Measurements from ENCODE around the gene PPP1R16B.

- TF ChIP-seq, protein P1, sequence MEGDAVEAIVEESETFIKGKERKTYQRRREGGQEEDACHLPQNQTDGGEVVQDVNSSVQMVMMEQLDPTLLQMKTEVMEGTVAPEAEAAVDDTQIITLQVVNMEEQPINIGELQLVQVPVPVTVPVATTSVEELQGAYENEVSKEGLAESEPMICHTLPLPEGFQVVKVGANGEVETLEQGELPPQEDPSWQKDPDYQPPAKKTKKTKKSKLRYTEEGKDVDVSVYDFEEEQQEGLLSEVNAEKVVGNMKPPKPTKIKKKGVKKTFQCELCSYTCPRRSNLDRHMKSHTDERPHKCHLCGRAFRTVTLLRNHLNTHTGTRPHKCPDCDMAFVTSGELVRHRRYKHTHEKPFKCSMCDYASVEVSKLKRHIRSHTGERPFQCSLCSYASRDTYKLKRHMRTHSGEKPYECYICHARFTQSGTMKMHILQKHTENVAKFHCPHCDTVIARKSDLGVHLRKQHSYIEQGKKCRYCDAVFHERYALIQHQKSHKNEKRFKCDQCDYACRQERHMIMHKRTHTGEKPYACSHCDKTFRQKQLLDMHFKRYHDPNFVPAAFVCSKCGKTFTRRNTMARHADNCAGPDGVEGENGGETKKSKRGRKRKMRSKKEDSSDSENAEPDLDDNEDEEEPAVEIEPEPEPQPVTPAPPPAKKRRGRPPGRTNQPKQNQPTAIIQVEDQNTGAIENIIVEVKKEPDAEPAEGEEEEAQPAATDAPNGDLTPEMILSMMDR (IDR thresholded peaks at IDR 0.05), result no peak
- TF ChIP-seq POLR2A (IDR thresholded peaks at IDR 0.05), result no peak
These were observed 20.6 kb downstream of the PPP1R16B start for GRCh38 chr20:38825901-38826625.

Data from heart left ventricle (tissue), 13 donors.